GM19468 (cell line): ENCODE data around the gene NPM3.

Source experiments
- ATAC-seq: cut with Tn5 transposase; IDR thresholded peaks from one replicate; pipeline ENCODE4 v1.9.1; 2021; ENCODE audit warnings: mild to moderate bottlenecking, moderate library complexity, moderate number of reproducible peaks; ENCODE audit not compliant: unreplicated experiment; ENCODE audit errors: extremely low read depth

NPM3 gene

GRCh38 chr10:101762736-101763135 is 20.5 kb downstream of the NPM3 start:
- ATAC-seq = no peak

GRCh38 chr10:101761226-101761625 is 22.0 kb downstream of the NPM3 start:
- no peak for ATAC-seq

- no peak for ATAC-seq
Observed at GRCh38 chr10:101760510-101760909, 22.7 kb downstream of the NPM3 start.

GRCh38 chr10:101759309-101760247 is 23.7 kb downstream of the NPM3 start:
- no peak for ATAC-seq

- no peak for ATAC-seq
Observed at GRCh38 chr10:101758858-101759257, 24.4 kb downstream of the NPM3 start.

GRCh38 chr10:101752241-101752640 is 31.0 kb downstream of the NPM3 start:
- no peak for ATAC-seq

- no peak for ATAC-seq
Observed at GRCh38 chr10:101749047-101750016, 33.9 kb downstream of the NPM3 start.

GRCh38 chr10:101748496-101748895 is 34.8 kb downstream of the NPM3 start:
- ATAC-seq = no peak

- no peak for ATAC-seq
Observed at GRCh38 chr10:101745074-101745696, 38.1 kb downstream of the NPM3 start.

- no peak for ATAC-seq
Observed at GRCh38 chr10:101744267-101744666, 39.0 kb downstream of the NPM3 start.

- ATAC-seq = no peak
Observed at GRCh38 chr10:101741938-101742337, 41.3 kb downstream of the NPM3 start.

GRCh38 chr10:101736666-101737065 is 46.6 kb downstream of the NPM3 start:
- ATAC-seq = no peak

- no peak for ATAC-seq
Observed at GRCh38 chr10:101732096-101732495, 51.1 kb downstream of the NPM3 start.
